Posterior vena cava (tissue), 2 donors: ENCODE results near the gene MAML2. TPM values are rescaled to one million over a fixed set of nuclear protein-coding genes. Genes with fewer than 3 reads are reported as not detected.
A peak's percentile ranks its signal among the peaks of the same experiment; 100 is the strongest.

Experiments
- DNase-seq: peaks from one replicate; pipeline ENCODE4 v3.0.0-alpha.2; 2020; ENCODE audit warnings: low spot score
- intact Hi-C, 2 donors: fragments of 100-400 bp; cut with DNase I; formaldehyde crosslinking; loops; one replicate each; pipeline versions ENCODE4 v1.14.1 to v1.14.2; 2022 to 2023
- total RNA-seq, 2 donors: library from RNA; stranded (reverse); fragmentation: NEBNext Ultra II Directional; extraction: Animal tissue kit (Norgen Biotek cat#: 25700); gene quantifications; one replicate each; pipeline ENCODE4 v1.2.1, GENCODE V29; 2021
- donor health status: DM: yes; HTN: yes; CAD: no.
- donor health status: DM: yes; HTN: yes; CAD: no.

The MAML2 gene
- total RNA-seq, 2 donors from 2014 or later: 13.1 to 16.2 TPM

DNA sequence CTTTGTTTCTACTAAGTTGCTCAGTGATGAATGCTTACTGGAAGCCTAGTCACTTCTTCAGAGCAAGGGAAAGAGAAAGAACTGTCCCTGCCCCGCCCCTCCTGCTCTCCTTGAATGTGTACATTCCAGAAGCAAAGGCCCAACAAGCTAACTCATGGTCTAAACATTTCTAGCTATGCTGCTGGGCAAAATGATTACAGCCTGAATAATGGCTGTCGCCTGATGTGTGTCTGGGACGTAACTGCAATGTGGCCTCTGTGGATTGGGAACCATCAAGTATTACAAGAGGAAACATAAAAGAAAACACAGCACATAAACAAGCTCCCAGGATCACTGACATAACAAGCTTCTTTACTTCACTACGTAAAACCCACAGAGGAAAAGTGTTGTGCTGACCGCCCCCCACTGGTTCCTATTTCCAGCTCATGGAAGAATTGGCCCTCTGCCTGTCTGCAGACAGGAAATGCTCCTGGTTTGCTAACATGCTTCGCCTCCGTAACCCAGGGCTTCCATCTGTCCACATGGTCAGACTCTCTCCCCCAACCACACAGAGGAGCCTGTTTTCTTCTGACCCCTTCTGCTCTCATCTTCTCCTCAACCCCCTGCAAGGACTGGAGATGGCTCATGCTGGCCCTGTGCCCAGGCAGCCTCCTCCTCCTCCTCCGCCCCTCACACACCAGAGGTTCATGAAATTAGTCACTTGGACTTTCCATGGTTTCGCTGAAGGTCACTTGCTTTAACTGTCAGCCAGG is 187.2 kb downstream of the MAML2 start:
- peak; percentile 95 for DNase-seq
- intact Hi-C loops: no loop called here

DNA sequence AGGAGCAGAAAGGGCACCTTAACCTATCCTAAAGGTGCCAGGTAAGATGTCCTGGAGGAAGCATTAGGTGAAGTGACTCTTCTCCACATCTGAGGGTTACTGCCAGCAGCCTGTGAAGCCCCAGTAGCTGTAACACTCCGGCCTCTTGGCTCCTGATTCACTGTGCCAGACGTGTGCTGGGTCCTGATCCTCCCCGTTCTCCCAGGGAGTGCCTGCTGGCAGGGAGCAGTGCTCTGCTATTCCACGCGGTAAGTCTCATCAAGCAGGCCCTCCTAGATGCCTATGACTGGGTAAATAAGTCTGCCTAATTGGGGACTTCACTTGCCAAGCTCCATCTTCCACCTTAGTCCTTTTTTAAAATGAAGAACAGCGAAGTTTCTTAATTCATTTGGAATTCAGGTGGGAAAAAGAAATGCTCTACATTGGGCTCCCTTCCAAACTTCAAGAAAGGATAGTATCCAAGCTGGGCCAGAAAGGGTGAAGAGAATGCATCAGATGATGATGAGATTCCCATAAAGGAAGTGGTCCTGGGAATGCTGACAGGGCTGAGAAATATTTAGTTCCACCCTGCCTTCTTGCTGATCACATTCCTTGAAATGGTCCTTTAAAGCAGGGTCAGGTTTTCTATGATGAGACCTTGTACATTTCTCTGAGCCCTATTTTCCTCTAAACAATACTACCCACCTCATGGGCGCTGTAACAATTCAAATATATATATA is 188.0 kb downstream of the MAML2 start:
- no peak for DNase-seq
- intact Hi-C loops: no loop called here

DNA sequence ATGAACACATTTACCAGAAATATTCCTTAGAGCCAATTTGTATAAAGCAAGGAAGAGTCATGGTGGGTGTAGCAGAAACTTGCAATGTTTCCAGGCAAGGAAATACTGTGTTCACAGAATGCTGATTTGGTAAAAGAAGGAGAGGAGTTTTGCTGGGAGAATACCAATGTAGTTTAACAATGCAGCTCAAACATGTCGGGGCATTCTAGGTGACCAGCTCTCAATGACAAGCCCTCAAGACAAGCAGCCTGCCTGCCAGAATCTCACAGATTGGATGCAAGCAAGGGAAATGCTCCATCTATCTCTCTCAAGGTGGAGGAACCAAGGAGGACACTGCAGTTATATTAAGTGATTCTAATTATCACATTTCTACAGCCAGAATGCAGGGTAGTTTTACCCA is 190.4 kb downstream of the MAML2 start:
- DNase-seq: no peak
- intact Hi-C loops: no loop called here

DNA sequence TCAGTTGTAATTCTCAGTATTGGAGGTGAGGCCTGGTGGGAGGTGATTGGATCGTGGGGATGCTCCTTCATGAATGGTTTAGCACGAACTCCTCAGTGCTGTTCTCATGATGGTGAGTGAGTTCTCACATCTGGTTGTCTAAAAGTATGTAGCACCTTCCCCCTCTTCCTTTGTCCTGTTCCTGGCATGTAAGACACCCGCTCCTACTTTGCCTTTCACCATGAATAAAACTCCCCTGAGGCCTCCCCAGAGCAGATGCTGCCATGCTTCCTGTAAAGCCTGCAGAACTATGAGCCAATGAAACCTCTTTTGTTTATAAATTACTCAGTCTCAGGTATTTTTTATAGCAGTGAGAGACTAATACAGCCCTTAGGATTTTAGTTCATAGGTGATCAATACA is 191.5 kb downstream of the MAML2 start:
- intact Hi-C loops: no loop called here
- no peak for DNase-seq

DNA sequence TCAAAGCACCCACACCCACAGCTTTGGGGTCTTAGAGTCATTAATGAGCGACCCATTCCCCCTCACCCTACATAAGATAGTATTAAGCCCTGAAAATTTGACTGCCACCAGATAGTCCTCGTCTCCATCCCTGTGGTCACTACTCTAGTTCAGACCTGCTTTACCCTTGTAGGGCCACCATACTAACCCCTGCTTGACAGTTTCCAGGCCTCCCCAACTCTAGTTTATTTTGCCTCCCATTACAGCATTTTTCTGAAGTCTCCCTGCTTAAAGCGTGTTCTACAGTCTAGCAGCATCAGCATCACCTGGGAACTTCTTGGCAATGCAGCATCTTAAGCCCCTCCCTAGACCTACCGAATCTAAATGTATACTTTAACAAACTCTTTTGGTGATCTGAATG is 192.4 kb downstream of the MAML2 start:
- intact Hi-C loops: no loop called here
- no peak for DNase-seq

DNA sequence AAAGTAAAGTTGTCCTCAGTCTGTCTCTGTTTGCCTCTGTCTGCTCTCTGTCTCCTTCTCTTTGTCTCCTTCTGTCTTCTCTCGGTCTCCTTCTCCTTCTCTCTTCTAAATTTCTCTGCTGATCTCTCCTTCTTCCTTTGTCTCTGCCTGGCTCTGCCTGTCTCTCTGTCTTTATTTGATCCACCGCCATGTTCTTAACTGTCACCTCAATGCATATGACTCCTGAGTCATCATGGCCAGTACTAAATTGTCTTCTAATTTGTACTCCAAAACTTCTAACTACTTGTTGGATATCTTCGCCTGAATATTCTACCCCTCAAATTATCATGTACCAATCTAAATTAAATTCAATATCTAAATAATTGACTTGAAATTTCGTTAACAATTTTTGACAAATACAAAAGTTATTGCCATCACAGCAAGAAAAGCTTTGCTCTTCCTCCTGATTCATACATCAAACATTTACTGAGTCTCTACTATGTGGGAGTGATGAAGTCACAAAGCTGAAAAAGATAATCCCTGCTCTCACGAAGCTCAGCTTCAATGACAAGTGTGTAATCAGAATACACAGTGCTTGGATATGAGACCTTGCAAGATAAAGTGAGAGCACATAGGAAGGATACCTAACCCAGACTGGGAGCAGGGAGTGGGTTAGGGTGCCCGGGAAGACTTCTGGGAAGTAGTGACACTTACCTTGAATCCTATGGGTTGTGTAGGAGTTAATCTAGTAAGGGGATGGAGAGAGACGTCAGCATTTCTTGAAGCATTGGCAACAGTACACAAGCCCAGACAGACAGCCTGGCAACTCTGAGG is 193.0 kb downstream of the MAML2 start:
- intact Hi-C loops: no loop called here
- no peak for DNase-seq

DNA sequence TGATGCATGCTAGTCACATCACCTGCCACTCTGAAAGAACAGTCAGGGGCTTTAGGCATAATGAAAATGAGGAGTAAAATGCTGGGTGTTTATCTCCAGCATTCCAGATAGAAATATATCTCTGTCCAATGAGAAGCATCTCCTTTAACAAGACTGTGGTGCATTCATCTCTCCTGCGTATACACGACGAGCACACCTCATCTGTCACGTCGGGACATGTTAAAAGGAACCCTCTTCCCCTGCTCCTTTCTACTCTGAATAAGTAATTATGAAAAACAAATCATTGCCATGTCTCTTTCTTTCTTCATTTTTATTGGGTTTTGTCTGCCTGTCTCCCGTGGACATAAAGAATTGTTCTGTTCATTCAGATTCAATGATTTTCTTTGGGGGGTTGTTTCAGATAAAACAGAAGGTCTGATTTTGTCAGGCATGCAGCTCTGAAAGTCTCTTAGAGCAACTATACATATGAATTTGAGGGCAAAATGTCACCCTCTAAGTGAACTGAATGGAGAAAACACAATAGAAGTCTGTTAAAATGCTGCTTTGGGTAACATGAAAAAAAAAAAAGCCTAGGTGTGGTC is 195.0 kb downstream of the MAML2 start:
- intact Hi-C loops: no loop called here
- DNase-seq: no peak

DNA sequence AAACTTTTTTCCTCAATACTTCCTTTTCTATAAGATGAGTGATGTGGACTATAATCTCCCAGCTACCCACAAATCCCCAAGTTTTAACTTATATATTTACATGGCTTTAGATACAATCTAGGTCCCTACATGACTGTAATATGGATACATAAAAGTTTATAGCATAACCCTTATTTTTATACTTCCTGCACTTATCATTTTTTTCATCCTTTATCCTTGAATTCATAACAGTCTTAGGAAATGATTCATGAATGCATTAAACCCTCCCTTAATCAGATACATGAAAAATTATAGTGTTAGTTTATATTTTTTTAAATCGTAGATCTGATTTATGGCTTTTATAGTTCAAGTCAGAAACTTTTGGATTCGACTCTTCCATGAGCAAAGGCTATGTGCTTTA is 195.8 kb downstream of the MAML2 start:
- DNase-seq: no peak
- intact Hi-C loops: no loop called here

DNA sequence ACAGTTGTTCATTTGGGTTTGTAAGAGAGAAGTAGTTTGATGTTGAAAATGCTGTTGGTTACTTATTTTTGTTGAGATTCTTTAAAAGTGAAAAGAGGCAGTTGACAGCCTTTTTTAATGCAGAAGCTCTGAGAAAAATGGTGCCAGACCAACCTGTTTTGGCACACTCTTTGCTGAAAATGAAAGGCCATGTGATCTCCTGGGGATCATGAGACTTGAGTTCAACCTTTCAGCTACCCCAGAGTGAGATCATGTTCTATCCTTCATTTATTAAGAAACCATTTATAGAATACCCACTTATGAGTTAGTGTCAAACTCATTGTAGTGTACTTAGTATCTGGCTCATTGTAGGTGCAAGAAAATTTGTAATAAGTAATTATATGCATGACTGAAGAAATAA is 196.2 kb downstream of the MAML2 start:
- no peak for DNase-seq
- intact Hi-C loops: no loop called here

DNA sequence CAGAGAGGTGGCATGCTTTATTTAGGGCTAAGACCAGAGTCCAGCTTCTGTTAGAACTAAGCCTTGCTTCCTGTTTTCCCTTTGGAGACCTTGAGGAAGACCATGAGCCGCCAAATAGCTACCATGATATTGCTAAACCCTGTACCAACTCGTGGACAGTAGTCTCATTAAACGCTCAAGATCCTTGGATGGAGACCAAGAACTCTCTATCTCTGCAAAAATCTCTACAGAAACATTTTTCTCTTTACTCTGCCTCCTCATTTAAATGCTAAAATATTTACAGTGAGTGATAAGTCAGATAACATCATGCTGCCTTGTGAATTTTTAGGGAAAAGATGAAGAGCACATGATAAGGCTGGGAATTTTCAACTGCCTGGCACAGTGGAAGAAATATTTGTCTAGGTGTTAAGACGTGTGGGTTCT is 197.8 kb downstream of the MAML2 start:
- DNase-seq: no peak
- intact Hi-C loops: no loop called here

DNA sequence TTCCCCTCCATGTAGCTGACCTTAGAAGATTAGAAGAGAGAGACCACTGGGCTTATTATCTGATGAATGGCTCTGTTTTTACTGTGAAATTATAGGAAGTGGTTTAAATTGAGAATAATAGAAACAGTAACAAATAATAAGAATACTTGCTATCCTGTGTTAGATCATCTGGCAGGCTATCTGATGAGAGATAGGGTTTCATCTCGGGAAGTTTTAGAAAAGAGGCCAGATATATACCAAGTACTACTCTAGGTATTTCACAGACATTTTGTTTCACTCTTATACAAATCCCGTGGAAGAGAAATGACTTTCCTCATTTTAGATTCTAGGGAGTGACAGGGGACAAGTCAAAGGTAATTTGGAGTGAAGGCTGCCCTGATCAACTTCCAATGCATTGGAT is 198.4 kb downstream of the MAML2 start:
- intact Hi-C loops: no loop called here
- no peak for DNase-seq

DNA sequence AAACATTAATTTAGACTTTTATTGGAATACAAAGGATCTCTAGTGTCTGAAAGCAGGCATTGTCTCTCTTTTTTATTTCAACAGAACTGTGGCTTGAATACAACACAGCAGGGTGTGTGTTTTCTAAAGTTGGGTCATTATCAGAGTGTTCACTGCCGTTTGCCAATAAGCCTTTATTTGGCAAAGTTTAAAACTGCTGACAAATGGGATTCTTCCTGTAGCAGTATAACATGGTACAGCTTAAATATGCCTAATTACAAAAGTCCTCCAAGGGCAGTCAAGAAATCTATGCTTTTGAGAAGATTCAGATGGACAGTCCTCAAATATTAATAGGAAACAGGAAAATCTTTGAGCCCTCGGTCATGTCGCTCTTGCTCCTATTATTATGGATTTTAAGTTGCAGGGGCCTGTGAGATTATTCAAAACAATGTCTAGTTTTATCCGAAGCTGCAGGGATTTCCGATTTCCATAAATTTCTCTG is 199.9 kb downstream of the MAML2 start:
- intact Hi-C loops: no loop called here
- DNase-seq: no peak

DNA sequence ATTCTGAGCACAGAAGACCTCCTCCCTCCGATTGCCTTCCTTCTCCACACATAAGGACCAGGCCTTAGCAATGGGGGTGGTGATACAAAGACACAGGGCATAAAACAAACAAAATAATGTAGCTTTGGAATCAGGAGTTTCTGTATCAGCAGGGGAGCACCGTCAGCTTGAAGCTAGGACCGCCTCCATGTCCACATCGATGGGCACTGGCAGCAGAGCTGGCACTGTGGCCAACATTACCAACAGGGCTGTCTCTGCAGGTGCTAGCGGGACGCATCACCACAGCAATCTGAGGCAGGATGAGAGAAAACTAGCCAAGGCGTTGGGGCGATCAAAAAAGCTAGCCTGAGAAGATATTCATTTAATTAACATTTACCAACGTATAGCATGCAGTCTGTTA is 201.4 kb downstream of the MAML2 start:
- intact Hi-C loops: no loop called here
- DNase-seq: no peak

DNA sequence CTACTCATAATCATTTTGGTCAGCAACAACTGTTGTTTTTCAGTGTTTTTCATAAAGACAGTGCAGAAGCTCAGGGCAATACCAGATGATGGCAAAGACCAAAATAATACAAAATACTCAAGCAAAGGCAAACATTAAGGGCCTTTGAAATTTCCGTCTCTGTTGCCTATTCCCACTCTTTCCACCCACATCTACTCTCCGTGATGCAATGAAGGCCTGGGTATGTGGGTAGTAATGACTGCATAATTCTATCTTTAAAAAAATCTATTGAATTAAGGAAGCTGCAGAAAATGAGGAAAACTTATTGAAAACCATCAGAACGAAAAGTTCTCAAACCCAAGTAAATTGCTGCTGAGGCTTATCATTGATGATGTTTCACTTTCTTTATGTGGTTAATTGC is 203.3 kb downstream of the MAML2 start:
- DNase-seq: no peak
- intact Hi-C loops: no loop called here

DNA sequence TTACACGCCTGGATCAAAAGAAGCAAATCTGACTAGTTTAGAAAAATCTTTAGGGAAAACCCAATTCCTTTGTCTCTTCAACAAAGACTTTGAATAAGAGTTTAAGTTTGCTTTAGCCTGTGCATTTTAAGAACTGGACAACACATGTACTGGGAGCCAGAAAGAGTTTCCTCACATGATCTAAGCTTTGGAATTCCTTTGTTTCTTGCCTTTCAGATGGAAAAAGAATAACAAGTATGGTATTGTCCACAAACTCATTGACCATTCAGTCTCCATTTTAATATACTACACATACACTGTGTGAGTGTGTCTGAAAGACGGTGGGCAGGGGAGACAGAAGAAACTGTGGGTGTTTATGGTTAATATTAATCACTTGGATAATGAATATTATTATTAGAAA is 205.6 kb downstream of the MAML2 start:
- intact Hi-C loops: no loop called here
- DNase-seq: no peak

DNA sequence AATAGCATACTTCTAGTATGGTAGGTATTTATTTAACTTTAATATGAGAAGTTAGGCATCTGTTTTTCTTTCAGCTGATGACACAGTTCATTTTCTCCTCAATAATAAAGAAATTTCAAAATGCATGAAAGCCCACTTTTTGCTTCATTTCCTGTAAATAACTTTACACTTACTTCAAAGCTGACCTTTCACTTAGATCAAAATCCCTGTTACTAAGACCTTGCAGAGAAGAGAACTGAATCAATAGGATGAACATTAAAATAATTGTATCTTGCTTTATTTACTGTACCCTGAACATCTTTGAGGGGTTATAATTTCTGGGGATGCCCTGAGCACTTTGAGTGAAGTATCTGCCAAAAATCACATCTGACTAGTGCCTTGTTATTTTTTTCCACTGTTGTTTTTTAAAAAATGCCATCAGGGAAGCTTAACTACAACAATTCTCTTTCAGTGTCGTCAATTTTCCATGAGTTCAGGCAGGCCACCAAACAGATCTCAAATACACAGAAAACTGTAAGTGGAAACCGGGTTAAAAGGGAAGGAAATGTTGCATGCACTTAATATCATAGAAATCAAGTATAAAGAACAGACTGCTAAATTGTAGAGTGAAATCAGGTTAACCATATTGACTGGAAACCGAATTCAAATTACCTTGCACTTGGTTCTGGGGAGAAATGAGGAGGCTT is 206.2 kb downstream of the MAML2 start:
- intact Hi-C loops: no loop called here
- DNase-seq: no peak

DNA sequence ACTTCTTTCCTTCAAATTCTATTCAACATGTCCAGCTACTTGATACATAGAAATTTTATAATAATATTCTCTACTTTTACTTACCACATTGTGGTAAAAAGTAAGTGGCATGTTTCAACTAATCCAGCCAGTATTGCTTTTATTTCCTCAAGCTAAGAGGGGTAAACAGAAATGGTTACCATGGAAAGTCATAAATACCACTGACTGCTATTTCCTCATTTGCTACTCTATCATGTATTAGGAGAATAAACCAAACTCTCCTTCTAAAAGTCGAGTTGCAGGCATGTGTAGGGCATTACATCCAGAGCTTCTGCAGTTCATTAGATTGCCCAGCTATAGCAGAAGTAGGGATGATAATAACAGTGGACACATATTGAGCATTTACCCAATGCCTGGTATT is 208.4 kb downstream of the MAML2 start:
- intact Hi-C loops: loop anchor here in 1 of 2 donors (2.0 kb wide), 1 partner anchor 32 kb away; no protein-coding TSS in a partner anchor
- no peak for DNase-seq

DNA sequence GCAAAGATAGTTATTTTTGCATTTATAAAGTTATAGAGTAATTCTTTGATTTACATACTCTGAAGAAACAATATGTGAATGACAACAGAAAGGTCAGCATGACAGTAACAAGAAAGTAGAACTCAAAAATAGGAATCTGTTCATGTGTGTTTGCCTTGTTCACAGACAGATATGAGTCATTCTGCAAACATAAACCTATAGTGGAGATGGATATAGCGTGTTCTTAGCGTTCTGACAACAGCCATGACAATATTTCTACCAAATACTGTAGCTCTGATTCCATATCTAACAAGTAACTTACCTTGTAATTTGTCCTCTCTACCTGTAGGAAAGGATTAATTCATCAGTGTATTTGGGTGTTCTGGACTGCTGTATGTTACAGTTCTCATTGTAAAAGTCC is 210.6 kb downstream of the MAML2 start:
- intact Hi-C loops: no loop called here
- DNase-seq: no peak

DNA sequence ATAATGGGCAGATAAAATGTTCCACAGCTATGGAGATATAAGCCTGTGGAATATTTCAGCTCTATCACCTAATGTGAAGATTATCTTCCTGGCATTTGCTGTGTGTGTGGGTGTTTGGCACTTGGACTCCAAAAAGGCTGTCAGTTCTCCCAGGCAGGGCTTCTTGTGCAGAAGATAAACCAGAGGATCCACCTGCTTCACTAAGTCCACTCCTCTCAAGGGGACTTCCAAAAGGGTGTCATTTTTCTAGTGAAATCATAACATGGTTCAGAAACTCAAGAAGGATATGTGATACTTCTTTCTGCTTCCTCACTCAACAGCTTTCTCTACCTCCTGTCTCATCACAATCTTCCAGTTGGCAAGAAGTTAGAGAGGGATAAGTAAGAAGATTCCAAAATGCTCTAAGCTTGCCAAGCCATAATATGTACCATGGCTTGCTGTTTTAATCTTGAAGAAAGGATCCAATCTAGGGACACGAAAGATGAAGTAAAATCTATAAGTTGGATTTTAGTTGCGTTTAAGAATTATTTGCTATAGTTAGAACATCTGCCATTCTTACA is 212.9 kb downstream of the MAML2 start:
- intact Hi-C loops: no loop called here
- DNase-seq: no peak
